NB4 (cell line): ENCODE measurements around the gene NSMCE4A.

Experiments
- CTCF ChIP-seq: IDR thresholded peaks from one replicate; pipeline ENCODE4 v1.5.1; 2012; ENCODE audit warnings: low read depth, low read length
- MAX ChIP-seq: IDR thresholded peaks from 2 replicates; pipeline ENCODE4 v1.6.1; 2011; ENCODE audit warnings: low read depth, low read length
- MYC ChIP-seq: IDR thresholded peaks from 2 replicates; pipeline ENCODE4 v1.6.1; 2011; ENCODE audit warnings: low read depth, low read length
- POLR2A ChIP-seq: IDR thresholded peaks from 2 replicates; pipeline ENCODE4 v1.6.1; 2011; ENCODE audit warnings: mild to moderate bottlenecking; ENCODE audit not compliant: insufficient read length; ENCODE audit errors: extremely low read depth

- TF ChIP-seq CTCF (no peak), MAX (no peak), POLR2A (no peak), MYC (no peak)
These were observed 8.8 kb upstream of the NSMCE4A start for GRCh38 chr10:121983852-121984251.
